ENCODE data around the gene TRMT11.

Gene TRMT11

DNA sequence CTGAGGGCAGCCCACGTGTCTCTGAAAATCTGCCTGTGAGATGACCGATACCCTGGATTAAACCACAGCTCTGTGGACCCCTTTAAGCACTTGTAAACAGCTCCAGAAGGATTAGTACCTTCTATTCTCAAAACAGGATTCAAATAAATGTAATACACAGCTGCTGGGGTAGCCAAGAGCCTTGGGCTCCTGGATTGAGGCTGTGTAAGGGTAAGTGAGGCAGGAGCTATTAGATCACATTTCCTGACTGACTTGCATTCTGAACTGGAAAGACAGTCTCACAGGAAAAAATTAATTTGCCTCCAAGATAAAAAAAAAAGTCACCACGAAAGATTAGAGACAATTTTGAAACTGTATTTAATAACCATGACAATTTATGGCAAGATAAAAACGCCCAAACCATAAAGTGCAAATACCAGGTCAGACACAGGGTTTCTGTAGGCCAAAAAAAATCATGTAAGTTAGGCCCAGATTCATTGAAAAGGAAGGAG lies 78.0 kb downstream of the TRMT11 start:
- Histone ChIP-seq H3K27ac (no peak overlapping the region), H3K4me3 (no peak overlapping the region)
- TF ChIP-seq, protein P1, sequence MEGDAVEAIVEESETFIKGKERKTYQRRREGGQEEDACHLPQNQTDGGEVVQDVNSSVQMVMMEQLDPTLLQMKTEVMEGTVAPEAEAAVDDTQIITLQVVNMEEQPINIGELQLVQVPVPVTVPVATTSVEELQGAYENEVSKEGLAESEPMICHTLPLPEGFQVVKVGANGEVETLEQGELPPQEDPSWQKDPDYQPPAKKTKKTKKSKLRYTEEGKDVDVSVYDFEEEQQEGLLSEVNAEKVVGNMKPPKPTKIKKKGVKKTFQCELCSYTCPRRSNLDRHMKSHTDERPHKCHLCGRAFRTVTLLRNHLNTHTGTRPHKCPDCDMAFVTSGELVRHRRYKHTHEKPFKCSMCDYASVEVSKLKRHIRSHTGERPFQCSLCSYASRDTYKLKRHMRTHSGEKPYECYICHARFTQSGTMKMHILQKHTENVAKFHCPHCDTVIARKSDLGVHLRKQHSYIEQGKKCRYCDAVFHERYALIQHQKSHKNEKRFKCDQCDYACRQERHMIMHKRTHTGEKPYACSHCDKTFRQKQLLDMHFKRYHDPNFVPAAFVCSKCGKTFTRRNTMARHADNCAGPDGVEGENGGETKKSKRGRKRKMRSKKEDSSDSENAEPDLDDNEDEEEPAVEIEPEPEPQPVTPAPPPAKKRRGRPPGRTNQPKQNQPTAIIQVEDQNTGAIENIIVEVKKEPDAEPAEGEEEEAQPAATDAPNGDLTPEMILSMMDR (IDR thresholded peaks at IDR 0.05), result no peak
- DNase-seq (ENCODE audit: low spot score), result no peak

DNA sequence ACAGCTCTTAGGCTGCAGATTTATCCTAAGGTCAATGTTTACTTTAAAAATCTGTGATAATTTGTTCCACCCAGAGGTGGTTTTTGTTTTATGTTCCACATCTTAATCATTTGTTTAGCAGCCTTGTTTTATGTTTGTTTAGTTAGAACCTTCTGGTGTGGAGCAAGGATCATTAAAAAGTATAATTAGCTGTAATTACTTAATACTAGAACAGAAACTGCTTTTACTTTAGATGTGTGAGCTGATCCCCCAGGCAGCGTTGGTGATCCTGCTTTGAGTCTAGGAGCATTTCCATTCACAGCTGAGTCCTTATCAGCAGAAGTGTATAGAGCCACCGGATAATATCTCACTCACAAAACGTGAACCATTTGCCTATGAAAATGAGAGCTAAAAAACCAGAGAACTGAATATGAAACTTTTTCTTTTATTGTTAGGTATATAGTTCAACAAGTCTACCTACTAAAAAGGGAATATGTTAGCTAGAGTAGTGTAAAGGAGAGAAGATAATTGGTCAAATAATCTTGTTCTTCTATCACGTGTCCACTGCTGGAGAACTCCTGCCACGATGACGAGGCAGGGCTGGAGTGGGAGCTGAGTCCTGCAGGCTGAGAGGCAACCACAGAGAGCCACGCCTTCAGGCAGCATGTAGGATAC lies 78.5 kb downstream of the TRMT11 start:
- no peak for DNase-seq (ENCODE audit: low spot score)
- Histone ChIP-seq H3K27ac (no peak overlapping the region), H3K4me3 (no peak overlapping the region)
- TF ChIP-seq, protein P1 (IDR thresholded peaks at IDR 0.05), result no peak

DNA sequence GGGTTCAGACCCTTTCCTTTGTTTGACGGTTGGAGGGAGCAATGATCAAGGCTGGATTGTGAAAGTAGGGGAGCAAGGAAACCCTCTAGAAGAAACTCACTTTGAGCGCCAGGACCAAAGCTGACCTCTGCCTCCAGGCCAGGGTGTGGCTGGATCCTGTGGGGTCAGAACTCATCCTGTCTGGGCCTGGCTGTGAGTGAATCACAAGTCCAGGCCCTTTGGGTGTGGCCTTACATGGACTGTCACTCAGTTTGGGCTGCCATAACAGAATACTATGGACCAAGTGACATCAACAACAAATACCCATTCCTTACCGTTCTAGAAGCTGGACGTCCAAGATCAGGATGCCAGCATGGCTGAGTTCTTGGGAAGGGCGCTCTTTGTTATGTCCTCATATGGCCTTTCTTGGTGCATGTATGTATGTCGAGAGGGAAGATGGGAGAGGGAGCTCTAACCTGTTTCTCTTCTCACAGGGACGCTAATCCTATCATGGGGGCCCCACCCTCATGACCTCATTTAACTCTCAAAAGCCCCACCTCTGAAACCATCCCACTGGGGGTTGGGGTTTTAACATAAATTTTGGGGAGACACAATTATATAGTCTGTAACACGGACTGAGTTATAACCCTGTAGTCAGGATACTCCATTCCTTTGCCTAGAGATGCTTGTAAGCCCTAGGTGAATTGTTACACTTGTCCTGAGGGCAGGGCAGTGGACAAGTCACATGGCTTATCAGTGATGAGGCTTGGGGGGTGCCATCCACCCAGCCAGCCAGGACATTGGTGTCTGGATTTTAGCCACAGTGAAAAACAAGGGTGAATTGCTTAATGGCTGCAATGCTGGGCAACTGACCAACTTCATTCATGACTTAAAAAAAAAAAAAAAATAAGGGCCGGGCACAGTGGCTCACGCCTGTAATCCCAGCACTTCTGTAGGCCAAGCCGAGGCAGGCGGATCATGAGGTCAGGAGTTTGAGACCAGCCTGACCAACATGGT lies 80.0 kb downstream of the TRMT11 start:
- H3K27ac ChIP-seq, result no peak overlapping the region
- TF ChIP-seq, protein P1 (IDR thresholded peaks at IDR 0.05), result no peak
- no peak overlapping the region for H3K4me3 ChIP-seq
- no peak for DNase-seq (ENCODE audit: low spot score)

DNA sequence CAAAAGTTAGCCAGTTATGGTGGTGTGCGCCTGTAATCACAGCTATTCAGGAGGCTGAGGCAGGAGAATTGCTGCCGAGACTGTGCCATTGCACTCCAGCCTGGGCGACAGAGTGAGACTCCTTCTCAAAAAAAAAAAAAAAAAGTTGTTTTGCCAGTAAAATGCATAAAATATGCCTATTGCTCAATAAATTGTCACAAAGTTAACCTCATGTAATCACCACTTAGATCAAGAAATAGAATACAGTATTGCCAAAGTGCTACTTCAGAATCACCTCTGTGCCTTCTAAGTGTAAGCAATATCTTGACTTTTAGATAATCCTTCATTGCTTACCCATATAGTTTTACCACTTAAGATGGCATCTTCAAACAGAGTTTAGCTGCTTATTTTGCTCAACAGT lies 80.7 kb downstream of the TRMT11 start:
- no peak overlapping the region for H3K4me3 ChIP-seq
- no peak overlapping the region for H3K27ac ChIP-seq
- TF ChIP-seq, protein P1 (IDR thresholded peaks at IDR 0.05), result no peak
- DNase-seq (ENCODE audit: low spot score), result no peak

DNA sequence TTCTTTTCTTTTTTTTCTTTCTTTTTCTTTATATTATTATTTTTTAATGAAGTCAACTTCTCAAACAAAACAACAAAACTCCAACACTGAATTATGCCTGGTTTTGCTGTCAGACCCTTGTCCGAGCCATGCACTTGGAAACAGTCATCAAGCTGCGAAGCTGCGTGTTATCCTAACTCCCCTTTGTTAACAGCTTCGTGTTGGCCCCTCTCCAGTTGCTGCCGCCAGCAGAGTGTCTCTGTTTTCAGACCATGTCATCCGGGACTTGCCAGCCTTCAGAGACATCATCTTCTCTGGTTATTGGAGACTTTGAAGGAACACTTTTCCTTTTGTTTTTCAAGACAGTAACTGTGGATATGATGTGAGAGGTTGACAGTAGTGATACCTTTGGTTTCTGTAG lies 83.1 kb downstream of the TRMT11 start:
- no peak for DNase-seq (ENCODE audit: low spot score)
- TF ChIP-seq, protein P1 (IDR thresholded peaks at IDR 0.05), result no peak

DNA sequence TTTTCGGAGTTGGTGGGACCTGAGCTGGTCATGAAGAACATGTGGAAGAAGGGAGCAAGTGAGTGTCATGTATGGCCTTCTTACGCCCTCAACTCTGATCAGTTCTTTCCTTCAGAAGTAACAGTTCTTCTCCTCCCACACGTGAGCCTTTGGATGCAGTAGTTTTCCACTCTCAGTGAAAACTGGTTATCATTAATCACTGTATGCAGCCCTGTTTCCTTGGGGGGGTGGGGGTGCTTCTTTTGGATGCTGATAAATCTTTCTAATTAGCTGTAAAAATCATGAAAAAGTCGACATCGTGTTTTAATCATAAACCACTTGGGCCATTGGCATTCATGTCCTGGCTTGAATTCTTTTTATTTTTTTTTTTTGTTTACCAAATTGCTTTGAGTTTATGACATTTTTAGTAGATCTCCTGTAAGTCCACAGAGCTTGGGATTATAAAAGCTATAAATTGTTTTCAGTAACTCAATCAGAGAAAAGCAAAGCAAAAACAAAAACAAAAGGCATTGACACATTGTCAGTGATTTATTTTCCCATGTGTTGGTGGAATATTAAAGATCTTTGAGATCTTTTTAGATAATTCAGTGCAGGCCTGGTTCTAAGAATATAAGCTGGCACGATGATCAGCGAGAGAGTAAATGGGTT lies 84.8 kb downstream of the TRMT11 start:
- DNase-seq (ENCODE audit: low spot score), result no peak

More for the DNA sequence above, 83.1 kb downstream of the TRMT11 start:
- H3K4me3 ChIP-seq, result no peak overlapping the region
- H3K27ac ChIP-seq, result no peak overlapping the region

More for the DNA sequence above, 84.8 kb downstream of the TRMT11 start:
- H3K4me3 ChIP-seq, result no peak overlapping the region
- H3K27ac ChIP-seq, result no peak overlapping the region
- TF ChIP-seq, protein P1 (IDR thresholded peaks at IDR 0.05), result no peak

Data from coronary artery (tissue), 2 donors.